GM12874 (cell line): ENCODE measurements around the gene APLF.

Source experiments
- CTCF ChIP-seq: IDR thresholded peaks from 2 replicates; pipeline ENCODE4 v1.5.1; 2011; ENCODE audit warnings: low read depth, mild to moderate bottlenecking, control low read depth, low read length, moderate library complexity; ENCODE audit not compliant: insufficient read depth

APLF gene

DNA sequence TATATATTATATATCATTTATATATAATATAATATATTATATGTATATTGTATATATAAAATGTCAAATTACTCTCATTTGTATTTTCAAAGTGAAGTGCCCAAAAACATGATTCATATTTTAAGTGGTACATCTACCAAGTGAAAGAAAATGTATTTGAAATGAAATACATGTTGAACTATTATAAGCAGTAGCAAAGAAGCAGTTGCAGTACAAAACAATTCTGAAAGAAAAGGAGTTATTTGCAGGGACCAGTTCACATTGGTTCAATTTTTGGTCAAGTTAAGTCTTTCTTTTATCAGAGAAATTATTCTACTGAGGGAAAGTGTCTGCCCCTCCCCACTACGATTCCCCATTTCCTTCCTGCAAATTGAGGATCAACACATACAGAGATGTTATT lies 51.9 kb downstream of the APLF start:
- TF ChIP-seq CTCF = no peak

DNA sequence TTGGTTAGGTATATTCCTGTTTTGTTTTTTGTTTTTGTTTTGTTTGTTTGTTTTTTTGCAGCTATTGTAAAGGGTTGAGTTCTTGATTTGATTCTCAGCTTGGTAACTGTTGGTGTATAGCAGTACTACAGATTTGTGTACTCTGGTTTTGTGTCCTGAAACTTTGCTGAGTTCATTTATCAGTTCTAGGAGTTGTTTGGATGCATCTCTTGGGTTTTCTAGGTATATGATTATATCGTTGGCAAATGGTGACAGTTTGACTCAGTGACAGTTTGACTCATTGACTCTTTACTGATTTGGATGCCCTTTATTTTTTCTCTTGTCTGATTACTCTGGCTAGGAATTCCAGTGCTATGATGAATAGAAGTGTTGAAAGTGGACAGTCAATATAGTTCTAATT lies 53.7 kb downstream of the APLF start:
- no peak for TF ChIP-seq CTCF

GRCh38 chr2:68536000-68536399 lies 68.6 kb downstream of the APLF start:
- TF ChIP-seq CTCF = no peak

DNA sequence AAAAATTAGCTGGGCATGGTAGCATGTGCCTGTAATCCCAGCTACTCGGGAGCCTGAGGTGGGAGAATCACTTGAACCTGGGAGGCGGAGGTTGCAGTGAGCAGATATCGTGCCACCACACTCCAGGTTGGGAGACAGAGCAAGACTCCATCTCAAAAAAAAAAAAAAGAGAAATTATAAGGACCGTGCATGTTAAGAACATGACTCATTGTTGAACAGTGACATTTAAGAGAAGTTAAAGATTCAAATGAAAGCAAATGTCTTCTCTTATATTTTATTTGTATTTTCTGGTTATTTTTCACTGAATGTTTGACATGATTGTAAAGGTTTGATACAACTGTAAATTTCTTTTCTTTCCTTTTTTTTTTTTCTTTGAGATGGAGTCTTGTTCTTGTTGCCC lies 69.6 kb downstream of the APLF start:
- TF ChIP-seq CTCF = no peak

GRCh38 chr2:68537809-68538208 lies 70.4 kb downstream of the APLF start:
- no peak for TF ChIP-seq CTCF

- TF ChIP-seq CTCF = no peak
These were observed 77.4 kb downstream of the APLF start for GRCh38 chr2:68544811-68545210.

GRCh38 chr2:68548396-68548795 lies 81.0 kb downstream of the APLF start:
- TF ChIP-seq CTCF = no peak

- no peak for TF ChIP-seq CTCF
These were observed 85.7 kb downstream of the APLF start for GRCh38 chr2:68553098-68553497.
